HG02885 (cell line): ENCODE measurements around the gene TLR8.
A peak's percentile ranks its signal among the peaks of the same experiment; 100 is the strongest.

Source experiments
- ATAC-seq: cut with Tn5 transposase; IDR thresholded peaks from one replicate; pipeline ENCODE4 v1.9.1; 2021; ENCODE audit warnings: mild to moderate bottlenecking; ENCODE audit not compliant: unreplicated experiment, poor library complexity

The TLR8 gene

DNA sequence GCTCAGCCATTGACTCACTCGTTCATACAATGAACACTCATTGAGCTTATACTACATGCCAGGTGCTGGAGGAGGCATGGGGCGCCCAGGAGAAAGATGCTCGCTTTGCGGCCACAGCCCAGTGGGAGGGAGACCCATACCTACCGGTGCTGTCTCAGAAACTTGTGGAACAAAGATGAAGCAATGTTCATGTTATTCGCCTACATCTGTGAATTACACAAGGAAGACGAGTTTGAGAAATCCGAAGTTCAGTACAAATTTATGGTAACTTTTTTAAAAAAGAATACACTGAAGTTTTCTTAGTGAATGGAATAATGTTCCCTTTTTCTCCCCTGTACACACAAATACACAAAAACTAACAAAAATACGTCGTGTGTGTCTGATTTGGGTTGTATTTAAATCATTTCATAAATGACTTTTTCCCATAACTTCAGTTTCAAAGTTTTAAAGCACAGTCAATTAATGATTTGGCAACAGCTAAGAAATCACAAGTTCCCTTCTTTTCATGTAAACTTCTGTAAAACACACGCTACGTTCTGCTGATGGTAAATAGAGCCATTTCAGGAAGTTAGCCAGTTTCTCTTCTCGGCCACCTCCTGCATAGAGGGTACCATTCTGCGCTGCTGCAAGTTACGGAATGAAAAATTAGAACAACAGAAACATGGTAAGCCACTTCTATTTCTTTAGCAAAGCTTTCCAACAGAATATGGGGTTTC is at the start of gene TLR8:
TSS of gene TLR8 (plus strand) at position 575 of the 716 bp plus-strand sequence. CDS start at position 662, 87 bp downstream.
- ATAC-seq, result no peak

GRCh38 chrX:12865359-12865758 is 41.1 kb upstream of the TLR8 start:
- no peak for ATAC-seq

DNA sequence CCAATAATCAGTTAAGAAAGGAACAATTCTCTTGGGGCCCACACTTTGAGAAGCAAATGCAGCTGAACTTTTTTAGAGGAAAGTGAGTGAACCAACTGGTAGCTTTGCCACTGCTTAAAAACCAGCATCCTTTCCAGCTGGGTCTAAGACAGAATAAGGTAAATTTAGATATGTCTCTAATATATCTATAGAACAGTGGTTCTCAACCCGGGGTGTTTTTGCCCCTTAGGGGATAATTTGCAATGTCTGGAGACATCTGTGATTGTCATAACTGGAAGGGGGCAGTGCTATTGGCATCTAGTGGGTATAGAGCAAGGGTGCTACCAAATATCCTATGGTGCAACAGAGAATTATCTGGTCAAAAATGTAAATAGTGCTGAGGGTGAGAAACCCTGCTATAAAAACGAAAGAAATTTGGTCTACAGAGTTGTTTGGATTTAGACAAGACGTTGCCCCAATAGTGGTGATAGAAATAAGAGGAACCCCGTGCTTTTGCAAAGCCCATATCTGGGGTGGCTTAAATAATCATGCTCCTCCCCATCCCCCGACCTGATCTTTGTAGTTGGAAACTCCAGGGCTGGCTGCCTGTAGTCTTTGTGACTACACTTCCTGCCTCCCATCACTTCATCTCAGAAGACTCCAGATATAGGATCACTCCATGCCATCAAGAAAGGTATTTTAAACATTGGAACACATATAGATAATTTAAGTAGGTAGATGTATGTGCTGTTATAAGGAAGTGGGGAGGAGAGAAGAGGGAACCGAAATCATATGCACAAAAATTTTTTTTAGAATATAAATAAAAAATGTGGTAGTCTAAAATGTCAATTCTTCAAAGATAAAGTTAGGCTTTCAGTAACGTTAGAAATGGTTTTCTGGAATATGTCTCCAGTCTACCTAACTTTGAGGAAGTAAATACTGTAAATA is 39.7 kb upstream of the TLR8 start, which contains the start of gene TLR7:
TSS of gene TLR7 (plus strand) at position 622 of the 927 bp plus-strand sequence. CDS start 507 bp downstream, outside the sequence.
- peak; percentile 44 for ATAC-seq

DNA sequence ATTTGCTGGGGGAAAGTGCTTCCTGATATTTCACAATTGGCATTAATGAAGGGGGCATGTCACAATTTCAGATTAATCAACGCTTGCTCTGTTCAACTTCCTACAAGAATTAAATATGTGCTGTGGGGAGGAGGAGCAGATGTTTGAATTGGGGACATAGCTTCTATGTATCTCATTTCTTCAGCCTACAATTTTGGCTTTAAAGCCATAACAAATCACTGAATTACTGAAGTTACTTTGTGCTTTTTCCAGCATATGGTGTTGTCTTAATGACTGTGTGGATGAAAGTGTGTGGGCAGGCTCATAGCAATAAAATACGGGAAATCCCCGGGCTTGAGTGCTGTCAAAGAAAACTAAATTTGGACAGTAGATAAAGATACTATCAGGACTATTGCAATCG is 38.7 kb upstream of the TLR8 start:
- no peak for ATAC-seq

DNA sequence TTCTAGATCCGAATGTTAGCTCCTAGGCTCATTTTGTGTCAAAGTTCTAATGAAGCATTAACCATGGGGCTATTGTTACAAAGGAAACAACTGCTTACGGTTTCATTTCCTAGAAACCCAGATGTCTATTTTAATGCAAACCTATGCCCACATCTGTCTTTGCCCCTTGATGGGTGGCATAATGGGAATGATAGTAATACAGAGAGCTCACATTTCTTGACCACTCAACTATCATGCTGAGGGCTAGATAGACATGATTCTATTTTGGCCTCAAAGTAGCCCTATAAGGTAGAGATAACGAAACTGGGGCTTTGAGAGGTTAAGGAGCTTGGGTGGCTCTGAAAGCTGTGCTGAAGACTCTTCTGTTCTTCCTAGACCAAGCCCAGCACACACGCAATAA is 37.7 kb upstream of the TLR8 start:
- ATAC-seq, result peak; percentile 62

DNA sequence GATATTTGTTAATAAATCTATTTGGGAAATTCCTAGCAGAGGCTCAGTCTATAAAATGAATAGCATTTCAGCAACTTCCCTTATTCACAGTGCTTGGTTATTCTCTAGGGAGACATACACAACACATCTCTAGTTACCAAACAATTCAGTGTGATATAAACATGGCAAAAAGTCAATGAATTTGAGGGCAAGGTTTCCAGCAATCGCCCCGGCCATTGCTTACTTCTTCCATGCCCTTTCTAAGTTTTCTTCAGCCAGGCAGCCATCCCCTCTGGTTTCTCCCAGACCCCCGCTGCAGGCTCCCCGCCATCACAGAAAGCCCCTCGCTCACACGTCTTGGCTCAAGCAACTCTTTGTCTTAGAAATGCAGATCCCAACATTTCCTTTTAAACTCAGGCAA is 35.2 kb upstream of the TLR8 start:
- no peak for ATAC-seq

DNA sequence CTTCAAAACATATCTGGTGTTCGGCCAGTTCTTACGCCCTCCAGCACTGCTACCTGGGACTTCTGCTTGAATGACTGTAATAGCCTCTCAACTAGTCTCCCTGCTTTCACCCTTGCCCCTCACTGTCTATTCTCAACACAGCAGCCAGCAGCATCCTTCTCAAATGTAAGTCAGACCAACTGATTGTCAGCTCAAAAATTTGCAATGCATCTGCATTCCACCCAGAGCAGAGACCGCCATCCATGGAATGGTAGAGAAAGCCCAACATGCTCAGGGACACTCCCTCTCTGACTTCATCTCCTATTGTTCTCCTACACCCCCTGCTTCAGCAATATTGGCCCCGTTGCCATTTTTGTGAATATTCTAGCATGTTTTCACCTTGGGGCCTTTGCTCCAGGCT is 33.7 kb upstream of the TLR8 start:
- ATAC-seq, result no peak

DNA sequence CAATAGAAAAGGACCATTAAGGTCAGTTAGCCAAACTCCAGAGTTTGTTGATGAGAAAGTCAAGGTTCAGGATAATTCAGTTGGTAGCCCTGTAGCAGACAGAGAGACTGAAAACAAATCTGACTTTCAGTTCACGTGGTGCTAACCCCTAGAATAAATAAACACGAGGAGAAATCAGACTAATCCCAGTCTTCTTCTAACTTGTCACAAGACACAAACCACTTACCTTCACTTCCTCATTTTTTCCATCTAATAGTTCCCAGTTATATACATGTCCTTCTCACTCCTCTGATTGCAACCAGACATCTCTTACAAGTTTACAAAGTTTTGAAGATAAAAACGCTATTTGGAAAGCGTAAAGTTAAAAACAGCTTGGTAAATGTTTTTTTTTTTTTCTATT is 31.8 kb upstream of the TLR8 start:
- no peak for ATAC-seq

- ATAC-seq, result no peak
These were observed 29.0 kb upstream of the TLR8 start for GRCh38 chrX:12877386-12877785.

GRCh38 chrX:12878536-12878935 is 27.9 kb upstream of the TLR8 start:
- no peak for ATAC-seq

- ATAC-seq, result no peak
These were observed 24.5 kb upstream of the TLR8 start for GRCh38 chrX:12881914-12882313.

GRCh38 chrX:12885508-12885907 is 20.9 kb upstream of the TLR8 start:
- no peak for ATAC-seq

DNA sequence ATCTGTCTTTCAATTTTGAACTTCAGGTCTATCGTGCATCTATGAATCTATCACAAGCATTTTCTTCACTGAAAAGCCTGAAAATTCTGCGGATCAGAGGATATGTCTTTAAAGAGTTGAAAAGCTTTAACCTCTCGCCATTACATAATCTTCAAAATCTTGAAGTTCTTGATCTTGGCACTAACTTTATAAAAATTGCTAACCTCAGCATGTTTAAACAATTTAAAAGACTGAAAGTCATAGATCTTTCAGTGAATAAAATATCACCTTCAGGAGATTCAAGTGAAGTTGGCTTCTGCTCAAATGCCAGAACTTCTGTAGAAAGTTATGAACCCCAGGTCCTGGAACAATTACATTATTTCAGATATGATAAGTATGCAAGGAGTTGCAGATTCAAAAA is 19.9 kb upstream of the TLR8 start:
- no peak for ATAC-seq

- no peak for ATAC-seq
These were observed 19.3 kb upstream of the TLR8 start for GRCh38 chrX:12887141-12887540.

DNA sequence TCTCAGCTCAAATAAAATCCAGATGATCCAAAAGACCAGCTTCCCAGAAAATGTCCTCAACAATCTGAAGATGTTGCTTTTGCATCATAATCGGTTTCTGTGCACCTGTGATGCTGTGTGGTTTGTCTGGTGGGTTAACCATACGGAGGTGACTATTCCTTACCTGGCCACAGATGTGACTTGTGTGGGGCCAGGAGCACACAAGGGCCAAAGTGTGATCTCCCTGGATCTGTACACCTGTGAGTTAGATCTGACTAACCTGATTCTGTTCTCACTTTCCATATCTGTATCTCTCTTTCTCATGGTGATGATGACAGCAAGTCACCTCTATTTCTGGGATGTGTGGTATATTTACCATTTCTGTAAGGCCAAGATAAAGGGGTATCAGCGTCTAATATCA is 18.7 kb upstream of the TLR8 start:
- no peak for ATAC-seq

- peak; percentile 61 for ATAC-seq
These were observed 16.0 kb upstream of the TLR8 start for GRCh38 chrX:12890467-12890866.

- no peak for ATAC-seq
These were observed 15.2 kb upstream of the TLR8 start for GRCh38 chrX:12891171-12891570.

GRCh38 chrX:12891915-12892506 is 14.4 kb upstream of the TLR8 start:
- peak; percentile 67 for ATAC-seq

- ATAC-seq, result no peak
These were observed 13.7 kb upstream of the TLR8 start for GRCh38 chrX:12892716-12893115.

DNA sequence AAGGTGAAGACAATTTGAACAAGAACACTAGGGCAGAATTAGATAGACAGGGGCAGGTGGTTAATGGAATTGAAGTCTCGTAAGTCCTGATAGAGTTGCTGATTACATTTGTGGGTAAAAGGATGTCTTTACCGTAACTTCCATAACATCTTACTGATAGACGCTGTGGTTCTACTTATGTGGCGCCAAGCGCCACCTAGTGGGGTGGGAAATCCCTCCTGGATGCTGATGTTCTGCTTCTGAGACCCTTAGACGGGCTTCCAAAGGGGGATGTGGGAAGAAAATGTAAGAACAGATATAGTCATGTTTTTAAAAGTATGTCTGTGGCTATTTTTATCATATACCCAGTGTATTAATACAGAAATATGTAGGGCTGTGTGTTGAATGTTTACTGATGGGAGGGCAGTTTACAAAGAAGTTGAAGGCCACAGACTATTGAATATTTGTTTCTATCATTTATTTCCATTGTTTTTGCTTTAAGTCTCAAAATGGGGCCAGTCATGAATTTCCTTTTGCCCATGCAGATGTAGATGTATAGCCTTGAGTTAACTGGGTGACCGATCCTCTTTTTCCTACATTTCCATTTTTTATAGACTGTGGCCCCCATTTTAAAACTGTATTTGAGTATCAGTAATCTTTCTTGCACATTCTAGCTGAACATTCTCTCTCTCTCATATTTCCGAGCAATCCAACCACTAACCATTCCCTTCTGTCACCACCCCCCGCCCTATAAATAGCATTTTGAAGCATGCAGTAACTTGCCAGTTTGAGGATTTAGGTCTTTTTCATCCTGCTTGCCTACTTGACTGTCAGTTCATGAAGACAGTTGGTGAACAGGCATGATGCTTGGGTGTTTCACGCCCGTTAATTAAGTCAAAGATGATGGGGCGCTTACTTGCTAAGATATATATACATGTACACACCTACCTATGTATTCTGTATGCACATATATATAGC is 12.1 kb upstream of the TLR8 start:
- no peak for ATAC-seq
